Upper lobe of right lung (tissue), 1 donor: ENCODE results near the gene LSM2. TPM values are rescaled to one million over a fixed set of nuclear protein-coding genes. Genes with fewer than 3 reads are reported as not detected.
A peak's percentile ranks its signal among the peaks of the same experiment; 100 is the strongest.
"Not testable (repeated sequence)": the region's sequence is repeated elsewhere in the genome, so short reads cannot be mapped to it uniquely, and the experiment has no call there.

ENCODE experiments used
- ATAC-seq: fragments of 200-7000 bp; cut with Tn5 transposase; one replicate; pipeline ENCODE4 v1.9.1; 2020; ENCODE audit warnings: mild to moderate bottlenecking, moderate library complexity
- DNase-seq: peaks from one replicate; pipeline ENCODE4 v3.0.0-alpha.2; 2020
- H3K27ac ChIP-seq: fragments of 200-600 bp; one replicate; pipeline ENCODE4 v1.8.0; 2022
- H3K27me3 ChIP-seq: fragments of 200-600 bp; one replicate; pipeline ENCODE4 v1.8.0; 2022; ENCODE audit warnings: mild to moderate bottlenecking
- H3K36me3 ChIP-seq: fragments of 200-600 bp; one replicate; pipeline ENCODE4 v1.8.0; 2022
- H3K4me1 ChIP-seq: fragments of 200-600 bp; one replicate; pipeline ENCODE4 v1.8.0; 2022
- H3K4me3 ChIP-seq: fragments of 200-600 bp; one replicate; pipeline ENCODE4 v1.8.0; 2022; ENCODE audit warnings: mild to moderate bottlenecking
- H3K9me3 ChIP-seq: fragments of 200-600 bp; one replicate; pipeline ENCODE4 v1.8.0; 2022
- intact Hi-C: fragments of 100-400 bp; cut with DNase I; formaldehyde crosslinking; loops from one replicate; pipeline ENCODE4 v1.11.0; 2022
- total RNA-seq: library from RNA; stranded (reverse); fragmentation: NEBNext Ultra II Directional; extraction: Animal tissue kit (Norgen Biotek cat#: 25700); gene quantifications from one replicate; pipeline ENCODE4 v1.2.1, GENCODE V29; 2021
- TF ChIP-seq, protein P1 (sequence below): fragments of 200-600 bp; IDR thresholded peaks from one replicate; pipeline ENCODE4 v1.8.0; 2022; ENCODE audit warnings: antibody characterized with exemption
- donor health status: DM: no; HTN: yes; CAD: no; lungs with severe emphysema.

LSM2 gene
- total RNA-seq, 1 donor from 2014 or later = 30.8 TPM

DNA sequence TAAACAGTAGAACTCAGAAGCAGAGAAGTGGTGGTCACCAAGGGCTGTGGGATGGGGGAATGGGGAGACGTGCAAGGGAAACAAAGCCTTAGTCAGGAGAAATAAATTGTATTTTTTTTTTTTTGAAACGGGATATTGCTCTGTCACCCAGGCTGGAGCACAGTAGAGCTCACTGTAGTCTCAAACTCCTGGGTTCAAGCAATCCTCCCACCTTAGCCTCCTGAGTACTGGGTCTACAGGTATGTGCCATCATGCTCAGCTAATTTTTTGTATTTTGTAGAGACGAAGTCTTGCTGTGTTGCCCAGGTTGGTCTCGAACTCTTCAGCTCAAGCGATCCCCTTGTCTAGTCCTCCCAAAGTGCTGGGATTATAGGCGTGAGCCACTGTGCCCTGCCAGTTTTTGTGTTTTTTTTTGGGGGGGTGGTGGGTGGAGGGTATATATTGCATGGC is 24.1 kb upstream of the LSM2 start:
- TF ChIP-seq, protein P1, sequence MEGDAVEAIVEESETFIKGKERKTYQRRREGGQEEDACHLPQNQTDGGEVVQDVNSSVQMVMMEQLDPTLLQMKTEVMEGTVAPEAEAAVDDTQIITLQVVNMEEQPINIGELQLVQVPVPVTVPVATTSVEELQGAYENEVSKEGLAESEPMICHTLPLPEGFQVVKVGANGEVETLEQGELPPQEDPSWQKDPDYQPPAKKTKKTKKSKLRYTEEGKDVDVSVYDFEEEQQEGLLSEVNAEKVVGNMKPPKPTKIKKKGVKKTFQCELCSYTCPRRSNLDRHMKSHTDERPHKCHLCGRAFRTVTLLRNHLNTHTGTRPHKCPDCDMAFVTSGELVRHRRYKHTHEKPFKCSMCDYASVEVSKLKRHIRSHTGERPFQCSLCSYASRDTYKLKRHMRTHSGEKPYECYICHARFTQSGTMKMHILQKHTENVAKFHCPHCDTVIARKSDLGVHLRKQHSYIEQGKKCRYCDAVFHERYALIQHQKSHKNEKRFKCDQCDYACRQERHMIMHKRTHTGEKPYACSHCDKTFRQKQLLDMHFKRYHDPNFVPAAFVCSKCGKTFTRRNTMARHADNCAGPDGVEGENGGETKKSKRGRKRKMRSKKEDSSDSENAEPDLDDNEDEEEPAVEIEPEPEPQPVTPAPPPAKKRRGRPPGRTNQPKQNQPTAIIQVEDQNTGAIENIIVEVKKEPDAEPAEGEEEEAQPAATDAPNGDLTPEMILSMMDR = no peak
- Histone ChIP-seq H3K27me3 (no peaks in the 10 kb centered on the region), H3K4me3 (peak overlapping the region; percentile 65), H3K4me1 (peaks cover 30% of the 10 kb centered on the region), H3K9me3 (no peaks in the 10 kb centered on the region), H3K36me3 (no peaks in the 10 kb centered on the region), H3K27ac (peak overlapping the region; percentile 75)
- no peak for DNase-seq
- intact Hi-C loops = loop anchor here (10.0 kb wide), 1 partner anchor 136 kb away; no protein-coding TSS in a partner anchor
- ATAC-seq = no peak

- no peaks in the 10 kb centered on the region for H3K9me3 ChIP-seq
- DNase-seq (no peak), ATAC-seq (no peak)
- TF ChIP-seq, protein P1 = peak; percentile 52
- peak overlapping the region; percentile 65 for H3K4me3 ChIP-seq
- no peaks in the 10 kb centered on the region for H3K36me3 ChIP-seq
- intact Hi-C loops = loop anchor here (10.0 kb wide), 1 partner anchor 135 kb away; no protein-coding TSS in a partner anchor
- peak overlapping the region; percentile 75 for H3K27ac ChIP-seq
- H3K27me3 ChIP-seq = no peaks in the 10 kb centered on the region
- peaks cover 41% of the 10 kb centered on the region for H3K4me1 ChIP-seq
Observed at GRCh38 chr6:31829633-31830283, 23.0 kb upstream of the LSM2 start.

- peak within 1 kb of the TSS; percentile 62 for H3K4me3 ChIP-seq
- H3K9me3 ChIP-seq = no peaks in the 10 kb centered on the region
- ATAC-seq (peak; percentile 95), DNase-seq (peak; percentile 99)
- no peaks in the 10 kb centered on the region for H3K27me3 ChIP-seq
- intact Hi-C loops = no loop called here
- TF ChIP-seq, protein P1 = no peak
- H3K36me3 ChIP-seq = no peaks in the 10 kb centered on the region
- H3K4me1 ChIP-seq = peaks cover 53% of the 10 kb centered on the region
- H3K27ac ChIP-seq = peak within 1 kb of the TSS; percentile 89
Observed at GRCh38 chr6:31827286-31828079, 20.7 kb upstream of the LSM2 start, which contains the start of gene HSPA1B. HSPA1B (plus strand) TSS chr6:31827738; CDS start chr6:31827951, 213 bp downstream.

- DNase-seq (peak; percentile 92), ATAC-seq (peak; percentile 57)
- Histone ChIP-seq H3K36me3 (no peaks in the 10 kb centered on the region), H3K9me3 (no peaks in the 10 kb centered on the region), H3K4me1 (peaks cover 52% of the 10 kb centered on the region), H3K27me3 (no peaks in the 10 kb centered on the region), H3K4me3 (peak overlapping the region; percentile 62), H3K27ac (peak overlapping the region; percentile 89)
- TF ChIP-seq, protein P1 = no peak
- intact Hi-C loops = no loop called here
Observed at GRCh38 chr6:31826793-31827285, 20.1 kb upstream of the LSM2 start.

DNA sequence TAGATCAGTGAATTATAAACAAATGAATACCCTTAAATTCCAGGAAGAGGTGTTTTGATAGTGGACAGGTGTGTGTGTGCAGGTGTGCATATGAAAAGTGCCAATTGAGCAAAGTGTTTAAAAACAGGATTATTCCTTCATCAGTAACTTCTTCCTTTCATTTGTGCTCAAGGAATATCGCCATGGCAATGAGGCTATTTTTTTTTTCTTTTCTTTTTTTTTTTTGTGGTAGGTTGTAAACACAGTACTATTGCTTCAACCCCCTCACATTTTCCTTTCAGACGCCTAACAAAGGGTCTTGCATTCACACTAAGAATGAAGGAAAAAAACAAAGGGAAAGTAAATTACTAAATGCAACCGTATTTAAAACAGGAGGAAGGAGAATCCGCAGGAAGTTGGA is 18.8 kb upstream of the LSM2 start:
- ATAC-seq (no peak), DNase-seq (no peak)
- TF ChIP-seq, protein P1 = no peak
- intact Hi-C loops = no loop called here
- Histone ChIP-seq H3K36me3 (no peaks in the 10 kb centered on the region), H3K27ac (peak overlapping the region; percentile 89), H3K27me3 (no peaks in the 10 kb centered on the region), H3K9me3 (no peaks in the 10 kb centered on the region), H3K4me3 (no peak overlapping the region), H3K4me1 (peaks cover 49% of the 10 kb centered on the region)

DNA sequence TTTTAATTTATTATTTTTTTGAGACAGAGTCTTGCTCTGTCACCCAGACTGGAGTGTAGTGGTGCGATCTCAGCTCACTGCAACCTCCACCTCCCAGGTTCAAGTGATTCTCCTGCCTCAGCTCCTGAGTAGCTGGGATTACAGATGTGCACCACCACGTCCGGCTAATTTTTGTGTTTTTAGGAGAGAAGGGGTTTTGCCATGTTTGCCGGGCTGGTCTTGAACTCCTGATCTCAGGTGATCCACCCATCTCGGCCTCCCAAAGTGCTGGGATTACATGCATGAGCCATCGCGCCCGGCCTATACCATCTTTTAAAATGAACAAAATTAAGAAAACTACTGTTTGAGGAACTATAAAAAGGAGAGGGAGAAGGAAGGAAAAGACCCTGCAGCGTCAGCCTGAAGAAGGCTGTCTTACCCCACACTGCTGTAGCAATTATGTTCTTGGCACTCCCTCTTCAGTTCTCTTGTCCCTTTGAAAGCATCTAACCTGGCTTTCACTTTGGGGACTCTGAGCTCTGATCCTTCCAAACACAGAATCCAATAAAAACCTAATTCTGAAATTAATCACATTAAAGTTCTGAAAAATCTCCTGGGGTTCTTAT is 16.9 kb upstream of the LSM2 start:
- DNase-seq, H3K27me3 ChIP-seq, ATAC-seq, H3K36me3 ChIP-seq, H3K9me3 ChIP-seq, intact Hi-C loops, H3K4me3 ChIP-seq: not testable (repeated sequence)
- Histone ChIP-seq H3K4me1 (peaks cover 65% of the 10 kb centered on the region), H3K27ac (peak overlapping the region; percentile 99)
